H1 (cell line): ENCODE measurements around the gene MYL3. TPM values are rescaled to one million over a fixed set of nuclear protein-coding genes. Genes with fewer than 3 reads are reported as not detected.

Source experiments
- CTCF ChIA-PET: fragments of 300-600 bp; sonication (Branson Sonifier 250); formaldehyde crosslinking; loops from one replicate; lab custom pipeline; 2021; ENCODE audit not compliant: partially characterized antibody; lab: Charles Lee
- POLR2A ChIA-PET: fragments of 300-600 bp; sonication (Branson Sonifier 250); formaldehyde crosslinking; loops from one replicate; lab custom pipeline; 2021; ENCODE audit warnings: inconsistent platforms; ENCODE audit not compliant: partially characterized antibody; lab: Charles Lee
- DNase-seq, 2 experiments: peaks; one replicate each; pipeline versions ENCODE4 v3.0.0 to v3.0.0-alpha.2; 2010 to 2022; ENCODE audit warnings: low spot score in 2 of 2, low read depth in 1 of 2, mixed read lengths in 1 of 2
- FAIRE-seq: peaks from 2 replicates; lab custom pipeline; 2011; peaks lifted over from hg19 to GRCh38; lab: Jason Lieb, UNC
- H2AFZ ChIP-seq: 2 replicates; pipeline ENCODE4 v1.8.1; 2012; ENCODE audit warnings: low read length, inconsistent platforms
- H2AK5ac ChIP-seq: 2 replicates; pipeline ENCODE4 v1.6.1; 2013; ENCODE audit warnings: low read depth, low read length
- H2BK120ac ChIP-seq: replicated peaks from 2 replicates; pipeline ENCODE3; 2013; ENCODE audit warnings: low read depth, low read length, inconsistent platforms
- H2BK12ac ChIP-seq: 2 replicates; pipeline ENCODE4 v1.6.1; 2013; ENCODE audit warnings: low read depth, low read length
- H2BK15ac ChIP-seq: 2 replicates; pipeline ENCODE4 v1.6.1; 2013; ENCODE audit warnings: low read length
- H2BK20ac ChIP-seq: 2 replicates; pipeline ENCODE4 v1.6.1; 2013; ENCODE audit warnings: low read length
- H2BK5ac ChIP-seq: 2 replicates; pipeline ENCODE4 v1.6.1; 2013; ENCODE audit warnings: low read depth, low read length
- H3K14ac ChIP-seq: 2 replicates; pipeline ENCODE4 v1.6.1; 2013; ENCODE audit warnings: inconsistent platforms; ENCODE audit not compliant: insufficient read length
- H3K18ac ChIP-seq: 2 replicates; pipeline ENCODE4 v1.6.1; 2013; ENCODE audit warnings: low read length; ENCODE audit errors: extremely low read depth
- H3K23ac ChIP-seq: 2 replicates; pipeline ENCODE4 v1.6.1; 2013; ENCODE audit warnings: inconsistent platforms; ENCODE audit not compliant: insufficient read length
- H3K23me2 ChIP-seq: 2 replicates; pipeline ENCODE4 v1.6.1; 2013; ENCODE audit warnings: low read depth, low read length
- H3K27ac ChIP-seq: 2 replicates; pipeline ENCODE4 v1.6.1; 2011; ENCODE audit warnings: low read depth, low read length, inconsistent platforms
- H3K27me3 ChIP-seq, 4 experiments: replicated peaks in 1 of 4; 1 replicate in 1 of 4; 2 replicates in 3 of 4; pipeline versions ENCODE4 v1.6.1 to v1.8.1; 2011 to 2013; ENCODE audit warnings: low read length in 3 of 4, mild to moderate bottlenecking in 3 of 4, inconsistent platforms in 2 of 4, mixed read lengths in 2 of 4, moderate library complexity in 1 of 4; ENCODE audit not compliant: control insufficient read depth in 3 of 4, insufficient read depth in 3 of 4; ENCODE audit errors: extremely low read depth in 1 of 4
- H3K36me3 ChIP-seq, 4 experiments: 2 replicates each; pipeline versions ENCODE4 v1.6.1 to v1.8.1; 2011 to 2013; ENCODE audit warnings: mild to moderate bottlenecking in 4 of 4, low read length in 3 of 4, moderate library complexity in 2 of 4, control low read depth in 1 of 4, inconsistent platforms in 1 of 4; ENCODE audit not compliant: insufficient read depth in 4 of 4, control insufficient read depth in 2 of 4
- H3K4ac ChIP-seq: replicated peaks from 2 replicates; pipeline ENCODE3; 2013; ENCODE audit warnings: low read length, low read depth, mixed read lengths, inconsistent platforms; ENCODE audit not compliant: insufficient read length
- H3K4me1 ChIP-seq, 4 experiments: replicated peaks in 1 of 4; 1 replicate in 1 of 4; 2 replicates in 3 of 4; pipeline versions ENCODE4 v1.6.1 to v1.8.1; 2011 to 2013; ENCODE audit warnings: low read length in 3 of 4, inconsistent platforms in 2 of 4, mixed read lengths in 1 of 4; ENCODE audit not compliant: insufficient read depth in 4 of 4, control insufficient read depth in 3 of 4
- H3K4me2 ChIP-seq, 2 experiments: 2 replicates each; pipeline versions ENCODE4 v1.6.1 to v1.8.1; 2011 to 2013; ENCODE audit warnings: low read depth in 2 of 2, low read length in 2 of 2, control low read depth in 1 of 2, inconsistent platforms in 1 of 2, mild to moderate bottlenecking in 1 of 2; ENCODE audit not compliant: insufficient read depth in 1 of 2
- H3K4me3 ChIP-seq, 4 experiments: fragments of 200-600, 300-600 bp in 1 of 4; sonication (generic), shearing (Covaris generic), sonication (Bioruptor Twin) in 1 of 4; 2 replicates each; pipeline versions ENCODE4 v1.5.1 to v1.8.1; 2011 to 2016; ENCODE audit warnings: low read length in 4 of 4, low read depth in 3 of 4, control low read depth in 2 of 4, inconsistent platforms in 2 of 4, mild to moderate bottlenecking in 2 of 4, mixed read lengths in 1 of 4, moderate library complexity in 1 of 4; ENCODE audit not compliant: insufficient read depth in 2 of 4; ENCODE audit errors: extremely low read depth in 1 of 4
- H3K56ac ChIP-seq: replicated peaks from 2 replicates; pipeline ENCODE3; 2013; ENCODE audit warnings: low read depth, mild to moderate bottlenecking, mixed read lengths, low read length, inconsistent platforms; ENCODE audit not compliant: insufficient read length
- H3K79me1 ChIP-seq: 2 replicates; pipeline ENCODE4 v1.6.1; 2013; ENCODE audit warnings: low read depth, low read length, control low read depth
- H3K79me2 ChIP-seq, 2 experiments: 2 replicates each; pipeline versions ENCODE4 v1.6.1 to v1.8.1; 2012 to 2013; ENCODE audit warnings: low read length in 2 of 2, mild to moderate bottlenecking in 2 of 2, inconsistent platforms in 1 of 2; ENCODE audit not compliant: insufficient read depth in 2 of 2, control insufficient read depth in 1 of 2
- H3K9ac ChIP-seq, 4 experiments: replicated peaks in 1 of 4; 1 replicate in 1 of 4; 2 replicates in 3 of 4; pipeline versions ENCODE4 v1.6.1 to v1.8.1; 2011 to 2013; ENCODE audit warnings: low read depth in 3 of 4, low read length in 3 of 4, control low read depth in 2 of 4, mild to moderate bottlenecking in 2 of 4, moderate library complexity in 2 of 4, inconsistent platforms in 1 of 4; ENCODE audit errors: extremely low read depth in 1 of 4
- H3K9me3 ChIP-seq, 2 experiments: 2 replicates each; pipeline versions ENCODE4 v1.6.1 to v1.8.1; 2012 to 2013; ENCODE audit warnings: mild to moderate bottlenecking in 2 of 2, moderate library complexity in 2 of 2, control low read depth in 1 of 2, inconsistent platforms in 1 of 2, low read depth in 1 of 2, low read length in 1 of 2, mixed read lengths in 1 of 2; ENCODE audit not compliant: insufficient read depth in 2 of 2
- H4K20me1 ChIP-seq, 2 experiments: replicated peaks in 1 of 2; 2 replicates each; pipeline versions ENCODE3 to v1.8.1; 2011 to 2013; ENCODE audit warnings: inconsistent platforms in 2 of 2, low read length in 2 of 2, mild to moderate bottlenecking in 1 of 2; ENCODE audit not compliant: insufficient read depth in 2 of 2, control insufficient read depth in 1 of 2
- H4K5ac ChIP-seq: 2 replicates; pipeline ENCODE4 v1.6.1; 2013; ENCODE audit warnings: low read length, low read depth, mixed read lengths, inconsistent platforms; ENCODE audit not compliant: insufficient read length
- H4K8ac ChIP-seq: 2 replicates; pipeline ENCODE4 v1.8.0; 2013; ENCODE audit warnings: mild to moderate bottlenecking, moderate library complexity, low read length, inconsistent platforms; ENCODE audit not compliant: insufficient read depth; ENCODE audit errors: extremely low read depth
- H4K91ac ChIP-seq: replicated peaks from 2 replicates; pipeline ENCODE3; 2013; ENCODE audit warnings: low read length, mixed read lengths, inconsistent platforms; ENCODE audit not compliant: insufficient read length
- BACH1 ChIP-seq: IDR thresholded peaks from 2 replicates; pipeline ENCODE4 v1.6.1; 2012; ENCODE audit warnings: low read length, improper control_type of control experiment
- BCL11A ChIP-seq, 2 experiments: IDR thresholded peaks; one replicate each; pipeline ENCODE4 v1.6.1; 2011; ENCODE audit warnings: low read depth in 2 of 2, low read length in 2 of 2, mild to moderate bottlenecking in 2 of 2
- BRCA1 ChIP-seq: IDR thresholded peaks from 2 replicates; pipeline ENCODE4 v1.6.1; 2012; ENCODE audit warnings: low read depth, low read length, improper control_type of control experiment
- KDM4A ChIP-seq: IDR thresholded peaks from one replicate; pipeline ENCODE4 v1.7.1; 2012; ENCODE audit warnings: low read depth, mild to moderate bottlenecking, moderate library complexity, low read length, inconsistent platforms; ENCODE audit not compliant: severe bottlenecking
- RBBP5 ChIP-seq: IDR thresholded peaks from 2 replicates; pipeline ENCODE4 v1.7.1; 2012; ENCODE audit warnings: low read depth, mild to moderate bottlenecking, inconsistent platforms, low read length, moderate library complexity, borderline replicate concordance
- SIN3A ChIP-seq, 2 experiments: IDR thresholded peaks in 1 of 2; conservative IDR thresholded peaks in 1 of 2; 2 replicates each; pipeline ENCODE4 v1.6.1; 2011 to 2012; ENCODE audit warnings: low read length in 2 of 2, improper control_type of control experiment in 1 of 2, low read depth in 1 of 2, mild to moderate bottlenecking in 1 of 2
- TEAD4 ChIP-seq: IDR thresholded peaks from 2 replicates; pipeline ENCODE4 v1.6.1; 2012; ENCODE audit warnings: low read depth, low read length, inconsistent platforms, mixed read lengths
- WGBS, 2 experiments: shearing (Covaris generic) in 1 of 2; methylation state at CpG; one replicate each; pipeline versions ENCODE4 v1.1.6 to v1.1.7; 2013 to 2015; ENCODE audit warnings: low lambda C conversion rate in 2 of 2, mixed read lengths in 2 of 2, inconsistent platforms in 1 of 2, low coverage in 1 of 2, missing lambda C conversion rate in 1 of 2; ENCODE audit not compliant: insufficient replicate concordance in 2 of 2, insufficient coverage in 1 of 2, insufficient read length in 1 of 2; ENCODE audit errors: extremely low coverage in 1 of 2, missing lambda C conversion rate in 1 of 2; 5-methylcytosine and 5-hydroxymethylcytosine counted together
- polyA plus RNA-seq, 7 experiments: library from polyadenylated mRNA; depleted of rRNA in 3 of 7; stranded (reverse) in 5 of 7; unstranded in 2 of 7; fragments of >200 nt in 5 of 7; fragments of 200-250 nt in 2 of 7; gene quantifications; 1 replicate in 5 of 7; 2 replicates in 1 of 7; 4 replicates in 1 of 7; pipeline versions ENCODE4 v1.2.1 to v1.2.3, GENCODE V29; 2011 to 2013; ENCODE audit warnings: missing spikeins in 2 of 7, mixed read lengths in 2 of 7
- total RNA-seq: library from RNA; stranded (reverse); fragmentation: NEBNext Ultra II Directional; extraction: Animal tissue kit (Norgen Biotek cat#: 25700); gene quantifications from 2 replicates; pipeline ENCODE4 v1.2.1, GENCODE V29; 2021
- TF ChIP-seq, protein P1 (sequence below): IDR thresholded peaks from 2 replicates; pipeline ENCODE4 v1.6.1; 2012; ENCODE audit warnings: inconsistent platforms
- TF ChIP-seq, protein P2 (sequence below): IDR thresholded peaks from 2 replicates; pipeline ENCODE4 v1.6.1; 2012; ENCODE audit warnings: inconsistent platforms

The MYL3 gene
- total and polyA plus RNA-seq, 2 of the 8 experiments (the other 6 are each of a cell fraction or from before 2014, with no cell fraction given), result 0.06 TPM; not detected in 1

DNA sequence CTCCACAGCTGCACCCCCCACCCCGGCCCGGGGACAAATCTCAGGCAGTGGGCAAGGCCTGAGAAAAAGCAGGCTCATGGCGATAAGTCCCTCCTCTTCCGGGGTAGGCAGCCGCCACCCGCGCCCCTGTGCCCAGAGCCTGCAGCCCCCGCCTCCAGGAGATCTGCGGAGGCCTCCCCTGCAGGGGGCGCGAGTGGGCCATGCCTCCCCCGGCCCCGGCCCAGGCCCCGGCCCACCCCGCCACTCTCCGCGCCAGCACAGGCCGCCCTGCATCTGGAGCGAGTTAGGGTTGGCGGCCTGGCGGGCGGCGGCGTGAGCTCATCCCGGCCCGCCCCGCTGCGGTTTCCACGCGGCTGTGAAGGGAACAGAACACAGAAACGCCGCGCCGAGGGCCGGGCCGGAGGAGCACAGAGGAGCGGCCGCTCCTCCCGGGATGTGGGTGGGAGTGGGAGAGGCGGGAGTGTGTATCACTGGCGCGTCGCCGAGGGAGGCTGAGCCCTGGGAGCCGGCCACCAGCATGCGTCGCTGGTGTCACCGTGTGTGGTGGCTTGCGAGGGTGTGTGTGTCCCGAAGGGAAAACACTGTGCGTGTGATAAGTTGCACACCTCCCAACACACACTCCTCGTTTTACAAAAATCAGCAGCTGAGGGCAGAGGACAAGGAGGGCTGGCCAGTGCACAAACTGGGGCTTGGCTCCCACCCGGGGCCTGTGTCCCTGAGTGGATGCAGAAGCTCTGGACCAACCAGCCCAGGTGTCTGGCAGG lies 17.2 kb downstream of the MYL3 start:
- 36% methylated on average over 25 of the region's 53 CpGs; no CpG with 5 or more reads in 1 of the 2 experiments for WGBS, 2 experiments
- Histone ChIP-seq H3K23me2 (peaks cover 4% of the 10 kb centered on the region; the same call in 1 of the 2 replicates), H4K91ac (peak overlapping the region; percentile 87), H3K14ac (no peak overlapping the region), H3K4me2 (peak overlapping the region; percentile 63 to 64), H2AK5ac (no peak overlapping the region), H3K4me1 (peaks cover 0 to 10% (median 8%) of the 10 kb centered on the region in 4 experiments; a peak in 6 of 7 replicates), H3K56ac (no peak overlapping the region), H3K9me3 (no peaks in the 10 kb centered on the region; a peak in 1 of 4 replicates), H2BK5ac (peak overlapping the region; percentile 78; the same call in 1 of the 2 replicates), H3K4ac (peak overlapping the region; percentile 83), H2BK12ac (peak overlapping the region; percentile 80; the same call in 1 of the 2 replicates), H3K79me2 (no peaks in the 10 kb centered on the region), H4K5ac (peak overlapping the region; percentile 12), H2AFZ (peak overlapping the region; percentile 54; the same call in 1 of the 2 replicates), H3K36me3 (no peaks in the 10 kb centered on the region), H3K27ac (peak overlapping the region; percentile 20; the same call in 1 of the 2 replicates), H4K8ac (peak overlapping the region; percentile 92), H3K9ac (peak overlapping the region in 2 of 4 experiments; percentile 36 to 38; a peak in 3 of 7 replicates), H3K4me3 (peak overlapping the region; percentile 28 to 63 (median 37)), H3K79me1 (no peaks in the 10 kb centered on the region), H2BK15ac (peak overlapping the region; percentile 99; the same call in 1 of the 2 replicates), H3K18ac (peak overlapping the region; percentile 90), H2BK20ac (no peak overlapping the region), H4K20me1 (no peaks in the 10 kb centered on the region), H3K27me3 (peaks cover 0 to 13% (median 5%) of the 10 kb centered on the region in 4 experiments; a peak in 4 of 7 replicates), H2BK120ac (no peak overlapping the region), H3K23ac (no peak overlapping the region)
- FAIRE-seq, result no peak
- peak; percentile 56 to 89 for DNase-seq
- ChIA-PET POLR2A (interaction anchor here (1.1 to 1.8 kb wide), 5 partner anchors 14 to 272 kb away, joined by 3 to 5 read pairs (median 4); no protein-coding TSS in a partner anchor), CTCF (interaction anchor here (0.9 to 5.4 kb wide), 29 partner anchors 18 to 146 kb away, joined by 3 to 38 read pairs (median 5); no protein-coding TSS in a partner anchor)
- TF ChIP-seq BRCA1, result no peak
- no peak for TF ChIP-seq TEAD4
- no peak for TF ChIP-seq BCL11A (IDR thresholded peaks at IDR 0.05; ENCODE audit: low read depth in 2 of 2, low read length in 2 of 2)
- TF ChIP-seq KDM4A, result peak; percentile 71
- peak; percentile 15; the same call in 1 of the 2 replicates for TF ChIP-seq BACH1
- TF ChIP-seq, protein P1, sequence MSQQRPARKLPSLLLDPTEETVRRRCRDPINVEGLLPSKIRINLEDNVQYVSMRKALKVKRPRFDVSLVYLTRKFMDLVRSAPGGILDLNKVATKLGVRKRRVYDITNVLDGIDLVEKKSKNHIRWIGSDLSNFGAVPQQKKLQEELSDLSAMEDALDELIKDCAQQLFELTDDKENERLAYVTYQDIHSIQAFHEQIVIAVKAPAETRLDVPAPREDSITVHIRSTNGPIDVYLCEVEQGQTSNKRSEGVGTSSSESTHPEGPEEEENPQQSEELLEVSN, result peak; percentile 51; the same call in 1 of the 2 replicates
- TF ChIP-seq RBBP5, result no peak
- peak in 1 of 2 experiments; percentile 62; a peak in 1 of 4 replicates for TF ChIP-seq SIN3A (conservative IDR thresholded peaks at IDR 0.05 in 1 of 2, IDR thresholded peaks at IDR 0.05 in 1 of 2; ENCODE audit: low read depth in 1 of 2, low read length in 2 of 2)
- TF ChIP-seq, protein P2, sequence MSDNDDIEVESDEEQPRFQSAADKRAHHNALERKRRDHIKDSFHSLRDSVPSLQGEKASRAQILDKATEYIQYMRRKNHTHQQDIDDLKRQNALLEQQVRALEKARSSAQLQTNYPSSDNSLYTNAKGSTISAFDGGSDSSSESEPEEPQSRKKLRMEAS, result peak; percentile 33; the same call in 1 of the 2 replicates
